ENCODE data around the gene HOXA6. TPM values are rescaled to one million over a fixed set of nuclear protein-coding genes. Genes with fewer than 3 reads are reported as not detected.
A peak's percentile ranks its signal among the peaks of the same experiment; 100 is the strongest.

The HOXA6 gene
- total RNA-seq, 1 donor from 2014 or later: not detected

DNA sequence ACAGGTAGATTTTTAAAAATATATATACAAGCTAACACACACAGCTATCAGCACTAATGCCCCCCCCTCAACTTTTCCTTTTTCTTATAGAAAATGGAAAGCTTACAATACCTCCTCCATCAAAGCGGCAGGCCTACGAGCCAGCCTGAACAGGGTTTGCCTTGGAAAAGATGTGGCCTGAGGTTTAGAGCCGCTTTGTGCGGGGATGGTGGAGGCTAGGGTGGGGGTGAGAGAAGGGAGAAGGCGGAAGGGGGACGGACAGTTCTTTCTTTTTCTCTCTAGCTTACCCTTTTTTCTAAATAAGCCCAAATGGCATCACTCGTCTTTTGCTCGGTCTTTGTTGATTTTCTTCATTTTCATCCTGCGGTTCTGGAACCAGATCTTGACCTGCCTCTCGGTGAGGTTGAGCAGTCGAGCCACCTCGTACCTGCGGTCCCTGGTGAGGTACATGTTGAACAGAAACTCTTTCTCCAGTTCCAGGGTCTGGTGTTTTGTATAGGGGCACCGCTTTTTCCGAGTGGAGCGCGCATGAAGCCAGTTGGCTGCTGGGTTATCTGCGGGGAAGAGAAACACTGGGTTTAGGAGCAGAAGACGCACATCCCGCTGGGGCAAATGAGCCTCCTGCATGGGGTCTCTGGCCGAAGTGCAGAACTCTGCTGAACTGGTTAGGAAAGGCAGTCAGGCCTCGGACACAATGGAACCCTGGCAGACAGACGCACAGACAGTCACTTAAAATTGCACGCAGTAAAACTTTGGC lies 15.9 kb upstream of the HOXA6 start:
- Mint-ChIP-seq H3K36me3 (ENCODE audit: low read depth, unreplicated experiment) (peaks cover 4% of the 10 kb centered on the region), H3K4me3 (ENCODE audit: unreplicated experiment) (no peak overlapping the region), H3K4me1 (ENCODE audit: unreplicated experiment) (peaks cover 26% of the 10 kb centered on the region), H3K27me3 (ENCODE audit: unreplicated experiment) (peaks cover 34% of the 10 kb centered on the region), H3K27ac (ENCODE audit: unreplicated experiment) (no peak overlapping the region), H3K9me3 (ENCODE audit: unreplicated experiment) (no peaks in the 10 kb centered on the region)
- DNase-seq (ENCODE audit: low spot score): no peak
- no peak for TF ChIP-seq CTCF (IDR thresholded peaks at IDR 0.05; ENCODE audit: unreplicated experiment)

DNA sequence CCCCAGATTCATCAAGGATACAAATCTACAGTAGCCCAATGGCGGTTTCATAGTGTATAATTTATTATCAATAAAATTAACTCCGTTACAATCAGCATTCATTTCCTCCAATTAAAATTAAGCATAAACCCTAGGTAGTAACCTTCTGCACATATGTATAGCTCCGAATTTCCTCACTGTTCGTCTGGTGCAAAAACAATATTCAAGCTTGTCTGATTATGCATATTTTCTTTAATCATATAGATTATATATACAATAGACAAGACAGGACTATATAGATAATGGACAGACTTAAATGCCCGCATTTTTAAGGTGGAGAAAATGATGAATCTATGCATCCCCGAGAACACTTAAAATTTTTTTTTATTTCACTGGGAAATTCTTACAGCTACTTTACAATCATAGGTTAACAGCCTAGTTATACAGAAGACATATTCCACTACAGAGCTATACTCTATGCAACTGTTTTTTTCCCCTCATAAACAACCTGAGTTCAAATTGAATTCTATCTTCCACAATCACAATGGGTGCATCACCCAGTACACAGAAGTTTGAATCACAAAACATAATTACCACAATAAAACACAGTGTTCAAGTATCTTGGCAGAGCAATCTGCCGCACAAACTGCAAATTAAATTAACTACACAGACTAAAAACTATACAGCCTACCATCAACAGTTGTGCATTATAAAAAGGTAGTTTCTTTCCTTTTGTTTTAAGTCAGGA lies 15.2 kb upstream of the HOXA6 start:
- no peak overlapping the region for H3K4me3 Mint-ChIP-seq (ENCODE audit: unreplicated experiment)

GRCh38 chr7:27161721-27162560 lies 14.4 kb upstream of the HOXA6 start:
- TF ChIP-seq CTCF (IDR thresholded peaks at IDR 0.05; ENCODE audit: unreplicated experiment): no peak
- DNase-seq (ENCODE audit: low spot score): no peak
- Mint-ChIP-seq H3K27me3 (ENCODE audit: unreplicated experiment) (peaks cover 35% of the 10 kb centered on the region), H3K9me3 (ENCODE audit: unreplicated experiment) (no peaks in the 10 kb centered on the region), H3K36me3 (ENCODE audit: low read depth, unreplicated experiment) (peaks cover 4% of the 10 kb centered on the region), H3K27ac (ENCODE audit: unreplicated experiment) (no peak overlapping the region), H3K4me1 (ENCODE audit: unreplicated experiment) (peaks cover 13% of the 10 kb centered on the region), H3K4me3 (ENCODE audit: unreplicated experiment) (no peak overlapping the region)

More for the DNA sequence above, 15.2 kb upstream of the HOXA6 start:
- Mint-ChIP-seq H3K9me3 (ENCODE audit: unreplicated experiment) (no peaks in the 10 kb centered on the region), H3K4me1 (ENCODE audit: unreplicated experiment) (peaks cover 19% of the 10 kb centered on the region), H3K36me3 (ENCODE audit: low read depth, unreplicated experiment) (peaks cover 4% of the 10 kb centered on the region), H3K27me3 (ENCODE audit: unreplicated experiment) (peaks cover 33% of the 10 kb centered on the region), H3K27ac (ENCODE audit: unreplicated experiment) (no peak overlapping the region)
- no peak for DNase-seq (ENCODE audit: low spot score)
- TF ChIP-seq CTCF (IDR thresholded peaks at IDR 0.05; ENCODE audit: unreplicated experiment): no peak

DNA sequence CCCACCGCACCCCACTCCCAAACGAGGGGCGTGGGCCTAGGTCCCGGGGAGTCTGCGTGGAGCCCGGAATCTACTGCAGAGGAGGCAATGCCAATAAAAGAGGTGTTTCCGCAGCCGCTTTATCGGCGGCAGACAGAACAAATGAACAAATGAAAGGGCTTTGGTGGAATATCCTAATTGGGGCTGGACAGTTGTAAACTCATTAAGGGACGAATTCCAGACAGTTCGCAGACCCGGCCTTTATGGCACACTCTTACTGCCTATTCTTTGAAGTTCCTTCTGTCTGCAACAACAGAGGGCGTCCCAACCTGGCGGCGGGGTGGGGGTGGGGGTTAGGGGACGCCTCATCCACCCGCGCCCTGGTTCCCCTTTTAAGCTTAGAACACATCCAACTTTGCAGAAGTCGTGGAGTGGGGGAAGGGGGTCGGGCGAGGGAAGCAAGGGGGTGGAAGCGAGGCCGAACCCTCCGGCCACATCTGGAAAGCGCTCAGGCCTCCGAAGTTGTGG lies 13.7 kb upstream of the HOXA6 start:
- Mint-ChIP-seq H3K27me3 (ENCODE audit: unreplicated experiment) (peaks cover 36% of the 10 kb centered on the region), H3K27ac (ENCODE audit: unreplicated experiment) (no peak overlapping the region), H3K4me1 (ENCODE audit: unreplicated experiment) (peaks cover 14% of the 10 kb centered on the region), H3K9me3 (ENCODE audit: unreplicated experiment) (no peaks in the 10 kb centered on the region), H3K36me3 (ENCODE audit: low read depth, unreplicated experiment) (peaks cover 6% of the 10 kb centered on the region), H3K4me3 (ENCODE audit: unreplicated experiment) (no peak overlapping the region)
- TF ChIP-seq CTCF (IDR thresholded peaks at IDR 0.05; ENCODE audit: unreplicated experiment): peak; percentile 54
- no peak for DNase-seq (ENCODE audit: low spot score)

Data from endothelial cell (in vitro differentiated cells).